Hepatocyte (in vitro differentiated cells): ENCODE measurements around the gene ZMYND12.

ENCODE experiments used
- CTCF ChIP-seq: fragments of 200-600 bp; sonication (generic); IDR thresholded peaks from 2 replicates; pipeline ENCODE4 v1.5.1; 2016; ENCODE audit warnings: antibody characterized with exemption, mild to moderate bottlenecking; ENCODE audit not compliant: poor library complexity
- EZH2 ChIP-seq: fragments of 200-600 bp; sonication (generic); IDR thresholded peaks from 2 replicates; pipeline ENCODE4 v1.6.1; 2016; ENCODE audit warnings: antibody characterized with exemption, mild to moderate bottlenecking, borderline replicate concordance

- TF ChIP-seq CTCF, result no peak
- no peak for TF ChIP-seq EZH2
Observed at GRCh38 chr1:42456010-42456753, at the start of gene ZMYND12, which contains the start of gene PPCS.
